B cell (primary cell): ENCODE results near the gene RNU5B-1. TPM values are rescaled to one million over a fixed set of nuclear protein-coding genes. Genes with fewer than 3 reads are reported as not detected.

ENCODE experiments used
- ATAC-seq: fragments of 200-7000 bp; cut with Tn5 transposase; one replicate; pipeline ENCODE4 v1.10.0; 2021; ENCODE audit warnings: low read depth, mild to moderate bottlenecking, moderate number of reproducible peaks, moderate library complexity
- CTCF ChIA-PET: fragments of 350-600 bp; sonication (Branson Sonifier 250); formaldehyde crosslinking; loops from one replicate; lab custom pipeline; 2021; ENCODE audit warnings: antibody characterized with exemption, inconsistent platforms; lab: Charles Lee
- POLR2A ChIA-PET: fragments of 350-600 bp; sonication (Branson Sonifier 250); formaldehyde crosslinking; loops from one replicate; lab custom pipeline; 2021; ENCODE audit warnings: antibody characterized with exemption; lab: Charles Lee
- DNase-seq: peaks from one replicate; pipeline ENCODE4 v3.0.0; 2013
- H2AFZ ChIP-seq: 2 replicates; pipeline ENCODE4 v1.6.1; 2012; ENCODE audit warnings: mild to moderate bottlenecking, low read depth, low read length; ENCODE audit not compliant: insufficient read depth, poor library complexity, severe bottlenecking
- H3K27ac ChIP-seq, 2 donors: 1 replicate in 1 of 2; 2 replicates in 1 of 2; pipeline ENCODE4 v1.5.1; 2012 to 2013; ENCODE audit warnings: low read length in 2 of 2, mild to moderate bottlenecking in 2 of 2, moderate library complexity in 1 of 2
- H3K27me3 ChIP-seq, 4 experiments: fragments of 200-600 bp in 1 of 4; sonication (generic) in 1 of 4; replicated peaks in 1 of 4; 1 replicate in 2 of 4; 2 replicates in 2 of 4; pipeline versions ENCODE4 v1.6.1 to v1.7.0; 2013 to 2016; ENCODE audit warnings: low read length in 3 of 4, mild to moderate bottlenecking in 2 of 4, mixed read lengths in 1 of 4, moderate library complexity in 1 of 4; ENCODE audit not compliant: insufficient read depth in 4 of 4, control insufficient read depth in 3 of 4; ENCODE audit errors: control extremely low read depth in 1 of 4
- H3K36me3 ChIP-seq, 2 experiments: replicated peaks in 1 of 2; 1 replicate in 1 of 2; 2 replicates in 1 of 2; pipeline versions ENCODE4 v1.6.1 to v1.7.1; 2013; ENCODE audit warnings: low read length in 1 of 2; ENCODE audit not compliant: insufficient read depth in 2 of 2, control insufficient read depth in 1 of 2; ENCODE audit errors: control extremely low read depth in 1 of 2, extremely low read depth in 1 of 2
- H3K4me1 ChIP-seq, 2 donors: fragments of 200-600 bp in 1 of 2; sonication (generic) in 1 of 2; 1 replicate in 1 of 2; 2 replicates in 1 of 2; pipeline versions ENCODE4 v1.5.1 to v1.6.1; 2013 to 2017; ENCODE audit warnings: low read length in 2 of 2; ENCODE audit not compliant: control insufficient read depth in 2 of 2, insufficient read depth in 2 of 2
- H3K4me2 ChIP-seq: replicated peaks from 2 replicates; pipeline ENCODE3; 2012; ENCODE audit warnings: mild to moderate bottlenecking, low read depth, low read length; ENCODE audit not compliant: poor library complexity, severe bottlenecking
- H3K4me3 ChIP-seq, 5 experiments: fragments of 200-600 bp in 1 of 5; sonication (generic) in 1 of 5; 1 replicate in 3 of 5; 2 replicates in 2 of 5; pipeline versions ENCODE4 v1.5.1 to v1.7.0; 2011 to 2016; ENCODE audit warnings: low read length in 4 of 5, mild to moderate bottlenecking in 4 of 5, low read depth in 2 of 5, control low read depth in 1 of 5, moderate library complexity in 1 of 5; ENCODE audit not compliant: insufficient read depth in 1 of 5; ENCODE audit errors: control extremely low read depth in 1 of 5, extremely low read depth in 1 of 5
- H3K79me2 ChIP-seq: fragments of 200-600 bp; sonication (generic); one replicate; pipeline ENCODE4 v1.6.0; 2016; ENCODE audit warnings: low read length; ENCODE audit not compliant: control insufficient read depth, insufficient read depth
- H3K9ac ChIP-seq: fragments of 200-600 bp; sonication (generic); 2 replicates; pipeline ENCODE4 v1.6.1; 2017; ENCODE audit warnings: mild to moderate bottlenecking, low read length, moderate library complexity
- H3K9me3 ChIP-seq, 3 donors: one replicate each; pipeline versions ENCODE4 v1.6.1 to v1.7.1; 2013; ENCODE audit warnings: low read length in 2 of 3; ENCODE audit not compliant: control insufficient read depth in 2 of 3, insufficient read depth in 1 of 3; ENCODE audit errors: control extremely low read depth in 1 of 3
- H4K20me1 ChIP-seq: 2 replicates; pipeline ENCODE4 v1.6.0; 2012; ENCODE audit warnings: mild to moderate bottlenecking, low read length; ENCODE audit not compliant: insufficient read depth, control insufficient read depth, poor library complexity, severe bottlenecking
- H3K27ac Mint-ChIP-seq: one replicate; pipeline ENCODE4 v1.8.0; 2021; ENCODE audit warnings: mixed read lengths
- H3K27me3 Mint-ChIP-seq: one replicate; pipeline ENCODE4 v1.8.0; 2021; ENCODE audit warnings: mixed read lengths
- H3K4me1 Mint-ChIP-seq: one replicate; pipeline ENCODE4 v1.8.0; 2021; ENCODE audit warnings: mixed read lengths
- H3K4me3 Mint-ChIP-seq: one replicate; pipeline ENCODE4 v1.8.0; 2021; ENCODE audit warnings: mixed read lengths
- H3K9me3 Mint-ChIP-seq: one replicate; pipeline ENCODE4 v1.8.0; 2022; ENCODE audit warnings: mixed read lengths; ENCODE audit not compliant: insufficient read depth
- EZH2 ChIP-seq: IDR thresholded peaks from 2 replicates; pipeline ENCODE4 v1.6.1; 2012; ENCODE audit warnings: borderline replicate concordance, low read depth, mild to moderate bottlenecking, moderate library complexity, low read length; ENCODE audit not compliant: insufficient read depth, poor library complexity, severe bottlenecking
- WGBS: methylation state at CpG from one replicate; pipeline ENCODE4 v1.1.5; 2013; ENCODE audit warnings: missing lambda C conversion rate; ENCODE audit not compliant: insufficient coverage; 5-methylcytosine and 5-hydroxymethylcytosine counted together
- intact Hi-C: fragments of 100-400 bp; cut with micrococcal nuclease; formaldehyde crosslinking; loops from one replicate; pipeline ENCODE4 v1.10.0; 2022
- polyA plus RNA-seq: library from polyadenylated mRNA; depleted of rRNA; stranded (reverse); fragments of >200 nt; gene quantifications from 2 replicates; pipeline ENCODE4 v1.2.3, GENCODE V29; 2012
- total RNA-seq, 2 donors: library from RNA; stranded (reverse); fragments of 120-200 nt in 1 of 2; gene quantifications; 1 replicate in 1 of 2; 2 replicates in 1 of 2; pipeline versions ENCODE4 v1.2.3 to v1.2.4, GENCODE V29; 2013 to 2022
- TF ChIP-seq, protein P1 (sequence below): fragments of 200-600 bp; IDR thresholded peaks from one replicate; pipeline ENCODE4 v1.8.0; 2022; ENCODE audit warnings: antibody characterized with exemption, mild to moderate bottlenecking

Gene RNU5B-1
- total and polyA plus RNA-seq, 2 donors (not counting 1 experiment from before 2014, with no cell fraction given), result 21.7 TPM; not detected in 1

DNA sequence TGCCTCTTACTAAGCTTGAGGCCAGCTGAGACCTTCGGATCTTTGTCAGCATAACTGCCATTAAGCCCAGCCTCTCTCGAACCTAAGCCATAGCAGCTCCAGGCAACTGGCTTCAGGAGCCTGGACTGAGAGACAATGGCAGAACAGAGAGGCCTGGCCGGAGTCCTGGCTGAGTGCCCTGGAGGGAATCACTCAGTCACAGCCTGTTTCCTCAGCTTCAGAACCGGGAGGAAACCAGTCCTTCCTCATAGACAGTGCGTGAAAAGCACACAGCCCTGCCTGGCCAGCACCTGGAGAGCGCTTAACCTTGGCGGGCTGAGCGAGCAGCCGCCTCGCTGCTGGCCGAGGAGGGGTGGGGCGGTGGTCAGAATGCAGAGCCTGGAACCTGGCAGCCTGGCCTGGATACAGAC lies 21.6 kb downstream of the RNU5B-1 start:
- DNase-seq (no peak), ATAC-seq (no peak)
- Mint-ChIP-seq H3K9me3 (no peaks in the 10 kb centered on the region), H3K4me3 (no peak overlapping the region), H3K4me1 (peaks cover 5% of the 10 kb centered on the region), H3K27me3 (peaks cover 13% of the 10 kb centered on the region), H3K27ac (no peak overlapping the region)
- peaks cover 0 to 10% (median 2%) of the 10 kb centered on the region in 4 experiments for H3K27me3 ChIP-seq
- H3K4me3 ChIP-seq, result no peak overlapping the region
- no peak overlapping the region for H3K9ac ChIP-seq
- 15% methylated on average over 12 of the region's 12 CpGs for WGBS
- H2AFZ ChIP-seq, result no peak overlapping the region
- CTCF ChIA-PET, result no interaction called here
- H3K36me3 ChIP-seq, result no peaks in the 10 kb centered on the region
- intact Hi-C loops, result no loop called here
- peaks cover 0 to 8% of the 10 kb centered on the region in 2 donors for H3K4me1 ChIP-seq
- no peaks in the 10 kb centered on the region for H4K20me1 ChIP-seq
- no peak overlapping the region for H3K27ac ChIP-seq
- TF ChIP-seq EZH2, result no peak
- TF ChIP-seq, protein P1, sequence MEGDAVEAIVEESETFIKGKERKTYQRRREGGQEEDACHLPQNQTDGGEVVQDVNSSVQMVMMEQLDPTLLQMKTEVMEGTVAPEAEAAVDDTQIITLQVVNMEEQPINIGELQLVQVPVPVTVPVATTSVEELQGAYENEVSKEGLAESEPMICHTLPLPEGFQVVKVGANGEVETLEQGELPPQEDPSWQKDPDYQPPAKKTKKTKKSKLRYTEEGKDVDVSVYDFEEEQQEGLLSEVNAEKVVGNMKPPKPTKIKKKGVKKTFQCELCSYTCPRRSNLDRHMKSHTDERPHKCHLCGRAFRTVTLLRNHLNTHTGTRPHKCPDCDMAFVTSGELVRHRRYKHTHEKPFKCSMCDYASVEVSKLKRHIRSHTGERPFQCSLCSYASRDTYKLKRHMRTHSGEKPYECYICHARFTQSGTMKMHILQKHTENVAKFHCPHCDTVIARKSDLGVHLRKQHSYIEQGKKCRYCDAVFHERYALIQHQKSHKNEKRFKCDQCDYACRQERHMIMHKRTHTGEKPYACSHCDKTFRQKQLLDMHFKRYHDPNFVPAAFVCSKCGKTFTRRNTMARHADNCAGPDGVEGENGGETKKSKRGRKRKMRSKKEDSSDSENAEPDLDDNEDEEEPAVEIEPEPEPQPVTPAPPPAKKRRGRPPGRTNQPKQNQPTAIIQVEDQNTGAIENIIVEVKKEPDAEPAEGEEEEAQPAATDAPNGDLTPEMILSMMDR, result no peak
- no peaks in the 10 kb centered on the region for H3K79me2 ChIP-seq
- H3K9me3 ChIP-seq, result peaks cover 0 to 12% (median 0%) of the 10 kb centered on the region in 3 donors
- POLR2A ChIA-PET, result interaction anchor here (0.6 kb wide), 1 partner anchor 1246 kb away, joined by 4 read pairs; no protein-coding TSS in a partner anchor
- H3K4me2 ChIP-seq, result no peak overlapping the region

DNA sequence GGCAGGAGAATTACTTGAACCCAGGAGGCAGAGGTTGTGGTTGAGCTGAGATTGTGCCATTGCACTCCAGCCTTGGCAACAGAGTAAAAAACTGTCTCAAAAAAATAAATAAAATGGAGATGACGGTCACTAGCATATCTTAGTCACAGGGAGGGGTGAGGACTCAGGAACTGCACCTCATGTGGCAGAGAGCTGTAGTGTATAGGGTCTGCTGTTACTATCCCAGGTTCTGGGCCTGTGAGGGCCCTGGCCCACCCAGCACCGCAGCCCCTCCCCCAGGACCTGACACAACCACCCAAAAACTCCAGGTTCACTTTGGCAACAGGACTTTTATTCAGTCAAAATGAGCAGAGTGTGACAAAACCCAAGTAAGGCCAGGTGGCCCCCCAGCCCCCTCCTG lies 22.3 kb downstream of the RNU5B-1 start:
- POLR2A ChIA-PET, result interaction anchor here (0.6 kb wide), 1 partner anchor 1246 kb away, joined by 4 read pairs; no protein-coding TSS in a partner anchor
- no peaks in the 10 kb centered on the region for H3K79me2 ChIP-seq
- H4K20me1 ChIP-seq, result no peaks in the 10 kb centered on the region
- no peak overlapping the region for H3K4me2 ChIP-seq
- H3K4me1 ChIP-seq, result peaks cover 0 to 8% of the 10 kb centered on the region in 2 donors
- peaks cover 0 to 12% (median 2%) of the 10 kb centered on the region in 4 experiments for H3K27me3 ChIP-seq
- H2AFZ ChIP-seq, result no peak overlapping the region
- Mint-ChIP-seq H3K4me1 (peaks cover 5% of the 10 kb centered on the region), H3K9me3 (no peaks in the 10 kb centered on the region), H3K4me3 (no peak overlapping the region), H3K27ac (no peak overlapping the region), H3K27me3 (peaks cover 12% of the 10 kb centered on the region)
- WGBS, result 80% methylated on average over 1 of the region's 2 CpGs
- DNase-seq, result no peak
- no peaks in the 10 kb centered on the region for H3K36me3 ChIP-seq
- H3K9ac ChIP-seq, result no peak overlapping the region
- H3K4me3 ChIP-seq, result no peak overlapping the region
- H3K27ac ChIP-seq, result no peak overlapping the region
- CTCF ChIA-PET, result interaction anchor here (0.9 to 1.1 kb wide), 2 partner anchors 11 to 59 kb away, joined by 3 read pairs; no protein-coding TSS in a partner anchor
- H3K9me3 ChIP-seq, result peaks cover 0 to 12% (median 0%) of the 10 kb centered on the region in 3 donors
- ATAC-seq, result no peak
- no peak for TF ChIP-seq EZH2
- TF ChIP-seq, protein P1, result no peak
- intact Hi-C loops, result no loop called here
